SU-DHL-6 (cell line): Measurements from ENCODE around the gene DUSP12.

Source experiments
- H2AFZ ChIP-seq: fragments of 200-600 bp; sonication (generic); 2 replicates; pipeline ENCODE4 v1.6.1; 2014; ENCODE audit warnings: low read depth, mild to moderate bottlenecking, moderate library complexity, mixed read lengths, antibody characterized with exemption, low read length; ENCODE audit not compliant: severe bottlenecking
- H3F3A ChIP-seq: fragments of 200-600 bp; shearing (Covaris generic); 2 replicates; pipeline ENCODE4 v1.6.0; 2016; ENCODE audit warnings: antibody characterized with exemption, mild to moderate bottlenecking; ENCODE audit not compliant: insufficient read depth
- H3K27ac ChIP-seq: fragments of 200-600 bp; sonication (generic); 2 replicates; pipeline ENCODE4 v1.5.1; 2016; ENCODE audit warnings: low read depth, mild to moderate bottlenecking, low read length, moderate library complexity, mixed read lengths
- H3K27me3 ChIP-seq: fragments of 200-600 bp; sonication (generic), shearing (Covaris generic); 2 replicates; pipeline ENCODE4 v1.6.0; 2014; ENCODE audit warnings: mild to moderate bottlenecking, low read length
- H3K36me3 ChIP-seq: fragments of 200-600 bp; sonication (generic); 2 replicates; pipeline ENCODE4 v1.6.1; 2014; ENCODE audit warnings: mild to moderate bottlenecking, low read length, mixed read lengths
- H3K4me2 ChIP-seq: fragments of 300-600, 200-600 bp; shearing (Covaris generic), sonication (generic); 2 replicates; pipeline ENCODE4 v1.6.0; 2014; ENCODE audit warnings: low read length, low read depth, mild to moderate bottlenecking; ENCODE audit not compliant: poor library complexity, severe bottlenecking
- H3K4me3 ChIP-seq: fragments of 200-600 bp; sonication (generic); 2 replicates; pipeline ENCODE4 v1.5.1; 2014; ENCODE audit warnings: antibody characterized with exemption, low read length, mild to moderate bottlenecking, mixed read lengths; ENCODE audit not compliant: insufficient read depth, poor library complexity, severe bottlenecking
- H3K79me2 ChIP-seq: fragments of 200-600 bp; sonication (generic); 2 replicates; pipeline ENCODE4 v1.6.1; 2014; ENCODE audit warnings: mild to moderate bottlenecking, low read length, moderate library complexity; ENCODE audit not compliant: insufficient read depth
- H3K9ac ChIP-seq: fragments of 200-600 bp; sonication (generic); 2 replicates; pipeline ENCODE4 v1.7.0; 2014; ENCODE audit warnings: mild to moderate bottlenecking, low read length
- H3K9me2 ChIP-seq: fragments of 200-600 bp; sonication (generic); replicated peaks from 2 replicates; pipeline ENCODE4 v1.6.1; 2014; ENCODE audit warnings: low read length; ENCODE audit not compliant: insufficient read depth
- H3K9me3 ChIP-seq: fragments of 200-600 bp; sonication (generic); 2 replicates; pipeline ENCODE4 v1.6.1; 2014; ENCODE audit warnings: low read length, mixed read lengths; ENCODE audit not compliant: insufficient read depth
- H4K20me1 ChIP-seq: fragments of 200-600 bp; sonication (generic); 2 replicates; pipeline ENCODE4 v1.6.1; 2014; ENCODE audit warnings: low read depth, mild to moderate bottlenecking, antibody characterized with exemption, low read length, moderate library complexity, mixed read lengths
- EZH2phosphoT487 ChIP-seq: fragments of 200-600 bp; sonication (generic), shearing (Covaris generic); conservative IDR thresholded peaks from 2 replicates; pipeline ENCODE4 v1.6.1; 2018; ENCODE audit warnings: mild to moderate bottlenecking, antibody characterized with exemption, low read length, moderate library complexity, mixed read lengths
- TF ChIP-seq, protein P1 (sequence below): fragments of 200-600 bp; sonication (generic); IDR thresholded peaks from one replicate; pipeline ENCODE4 v1.5.1; 2017; ENCODE audit warnings: antibody characterized with exemption, mild to moderate bottlenecking, low read length, moderate library complexity; ENCODE audit not compliant: insufficient read depth, poor library complexity, severe bottlenecking

DUSP12 gene

GRCh38 chr1:161706113-161706481, 43.5 kb upstream of the DUSP12 start:
- H3K27ac ChIP-seq: peak overlapping the region; percentile 98
- no peaks in the 10 kb centered on the region for H3K27me3 ChIP-seq
- 0 out of 2 replicates have a peak, but pooled peaks cover 5% of the 10 kb centered on the region for H4K20me1 ChIP-seq
- H2AFZ ChIP-seq: no peak overlapping the region
- H3K9me3 ChIP-seq: no peaks in the 10 kb centered on the region
- H3K36me3 ChIP-seq: peaks cover 10% of the 10 kb centered on the region
- no peaks in the 10 kb centered on the region for H3K9me2 ChIP-seq
- peaks cover 41% of the 10 kb centered on the region for H3K79me2 ChIP-seq
- peaks cover 52% of the 10 kb centered on the region for H3F3A ChIP-seq
- H3K4me3 ChIP-seq: peak overlapping the region; percentile 44
- H3K9ac ChIP-seq: peak overlapping the region; percentile 75
- peak overlapping the region; percentile 91 for H3K4me2 ChIP-seq
- no peak for TF ChIP-seq EZH2phosphoT487
- TF ChIP-seq, protein P1, sequence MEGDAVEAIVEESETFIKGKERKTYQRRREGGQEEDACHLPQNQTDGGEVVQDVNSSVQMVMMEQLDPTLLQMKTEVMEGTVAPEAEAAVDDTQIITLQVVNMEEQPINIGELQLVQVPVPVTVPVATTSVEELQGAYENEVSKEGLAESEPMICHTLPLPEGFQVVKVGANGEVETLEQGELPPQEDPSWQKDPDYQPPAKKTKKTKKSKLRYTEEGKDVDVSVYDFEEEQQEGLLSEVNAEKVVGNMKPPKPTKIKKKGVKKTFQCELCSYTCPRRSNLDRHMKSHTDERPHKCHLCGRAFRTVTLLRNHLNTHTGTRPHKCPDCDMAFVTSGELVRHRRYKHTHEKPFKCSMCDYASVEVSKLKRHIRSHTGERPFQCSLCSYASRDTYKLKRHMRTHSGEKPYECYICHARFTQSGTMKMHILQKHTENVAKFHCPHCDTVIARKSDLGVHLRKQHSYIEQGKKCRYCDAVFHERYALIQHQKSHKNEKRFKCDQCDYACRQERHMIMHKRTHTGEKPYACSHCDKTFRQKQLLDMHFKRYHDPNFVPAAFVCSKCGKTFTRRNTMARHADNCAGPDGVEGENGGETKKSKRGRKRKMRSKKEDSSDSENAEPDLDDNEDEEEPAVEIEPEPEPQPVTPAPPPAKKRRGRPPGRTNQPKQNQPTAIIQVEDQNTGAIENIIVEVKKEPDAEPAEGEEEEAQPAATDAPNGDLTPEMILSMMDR: no peak

DNA sequence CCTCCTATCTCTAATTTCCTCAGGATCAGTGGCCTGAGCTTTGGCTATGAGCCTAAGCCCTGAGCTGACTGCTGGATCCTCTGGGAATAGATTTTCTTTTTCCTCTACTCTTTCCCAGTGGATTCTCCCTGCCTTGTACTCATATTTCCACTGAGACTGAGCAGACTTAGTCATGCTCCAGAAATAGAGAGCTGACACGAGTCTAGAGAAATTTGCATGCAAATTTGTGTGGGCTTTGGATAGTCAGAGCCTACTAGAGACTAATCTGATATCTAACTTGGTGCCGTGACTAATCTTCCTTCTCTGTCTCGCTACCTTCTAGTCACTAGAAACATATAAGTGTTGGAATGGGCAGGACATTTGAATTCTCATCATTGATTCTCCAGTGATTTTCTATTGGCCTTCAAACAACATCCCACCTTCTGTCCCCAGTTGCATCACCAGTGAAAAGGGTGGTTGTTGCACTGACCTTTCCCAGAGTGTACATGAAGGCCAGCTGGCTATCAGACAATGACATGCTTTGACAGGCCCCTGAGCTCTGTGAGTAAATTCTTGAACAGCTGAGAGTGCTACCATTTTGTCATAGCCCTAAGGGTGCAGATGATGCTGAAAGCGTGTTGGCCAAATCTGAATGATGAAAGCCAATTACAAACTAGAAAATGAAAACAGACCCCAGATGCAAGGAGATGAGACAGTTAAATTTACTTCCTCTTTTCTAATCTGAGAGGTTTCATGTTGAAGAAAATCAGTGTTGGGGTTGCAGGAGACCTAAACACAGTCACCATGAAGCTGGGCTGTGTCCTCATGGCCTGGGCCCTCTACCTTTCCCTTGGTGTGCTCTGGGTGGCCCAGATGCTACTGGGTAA, 42.9 kb upstream of the DUSP12 start, which contains the start of gene FCRLA:
Gene FCRLA (plus strand): TSS at position 748 of the 866 bp plus-strand sequence. CDS start 36 bp downstream, at position 784.
- Histone ChIP-seq H2AFZ (no peak within 1 kb of the TSS), H3K9ac (peak within 1 kb of the TSS; percentile 75), H3K79me2 (peaks cover 42% of the 10 kb centered on the region), H3K9me2 (no peaks in the 10 kb centered on the region), H3K4me3 (peak within 1 kb of the TSS; percentile 78), H4K20me1 (0 out of 2 replicates have a peak, but pooled peaks cover 5% of the 10 kb centered on the region), H3K4me2 (peak within 1 kb of the TSS; percentile 91), H3K27ac (peak within 1 kb of the TSS; percentile 98), H3F3A (peaks cover 52% of the 10 kb centered on the region), H3K27me3 (no peaks in the 10 kb centered on the region), H3K9me3 (no peaks in the 10 kb centered on the region), H3K36me3 (peaks cover 16% of the 10 kb centered on the region)
- TF ChIP-seq, protein P1: no peak
- no peak for TF ChIP-seq EZH2phosphoT487

- H3K36me3 ChIP-seq: peaks cover 16% of the 10 kb centered on the region
- no peaks in the 10 kb centered on the region for H3K9me3 ChIP-seq
- H3K9ac ChIP-seq: peak overlapping the region; percentile 75
- H3K79me2 ChIP-seq: peaks cover 42% of the 10 kb centered on the region
- H3K27ac ChIP-seq: peak overlapping the region; percentile 98
- peaks cover 52% of the 10 kb centered on the region for H3F3A ChIP-seq
- 0 out of 2 replicates have a peak, but pooled peaks cover 5% of the 10 kb centered on the region for H4K20me1 ChIP-seq
- H3K4me2 ChIP-seq: peak overlapping the region; percentile 91
- no peaks in the 10 kb centered on the region for H3K27me3 ChIP-seq
- no peaks in the 10 kb centered on the region for H3K9me2 ChIP-seq
- TF ChIP-seq EZH2phosphoT487: no peak
- TF ChIP-seq, protein P1: no peak
- H2AFZ ChIP-seq: no peak overlapping the region
- peak overlapping the region; percentile 78 for H3K4me3 ChIP-seq
Observed at GRCh38 chr1:161707503-161707902, 42.1 kb upstream of the DUSP12 start.
